ENCODE data around the gene GPX4. TPM values are rescaled to one million over a fixed set of nuclear protein-coding genes. Genes with fewer than 3 reads are reported as not detected.

GPX4 gene
- total RNA-seq, 1 experiment from 2014 or later = 577 TPM

DNA sequence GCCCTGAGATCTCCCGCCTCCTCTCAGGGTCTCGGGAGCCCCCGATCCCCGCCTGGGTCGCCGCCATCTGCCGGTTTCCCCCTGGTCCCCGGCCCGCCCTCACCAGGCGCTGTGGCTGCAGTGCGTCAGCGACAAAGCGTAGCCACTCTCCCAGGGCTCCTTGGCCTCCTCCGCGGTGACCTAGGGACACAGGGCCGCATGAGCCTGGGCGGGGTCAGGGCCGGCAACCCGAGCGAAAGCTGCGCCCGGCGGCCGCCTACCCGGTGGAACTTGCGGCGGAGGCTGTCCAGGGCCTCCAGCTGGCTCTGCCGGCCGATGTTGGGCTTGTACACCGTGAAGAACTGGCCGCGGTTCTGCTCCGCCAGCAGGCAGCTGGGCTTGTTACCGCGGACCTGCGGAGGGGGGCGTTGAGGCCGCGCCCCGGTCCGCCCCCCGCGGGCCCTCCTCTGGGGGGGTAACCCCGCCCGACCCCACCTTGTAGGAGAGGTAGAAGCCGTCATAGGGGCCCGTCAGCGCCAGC, 5.3 kb downstream of the GPX4 start:
- ATAC-seq (no peak), DNase-seq (ENCODE audit: low read depth, low spot score) (no peak)
- Histone ChIP-seq H3K27ac (ENCODE audit: low read length) (peak overlapping the region; percentile 34; the same call in 1 of the 2 replicates), H3K36me3 (ENCODE audit: control insufficient read depth, insufficient read depth, low read length) (no peaks in the 10 kb centered on the region; the same call in 1 of the 2 replicates), H3K9me3 (ENCODE audit: control insufficient read depth, insufficient read depth, low read depth, low read length) (no peaks in the 10 kb centered on the region), H3K27me3 (ENCODE audit: control insufficient read depth, insufficient read depth, low read length) (no peaks in the 10 kb centered on the region), H3K4me1 (ENCODE audit: control insufficient read depth, insufficient read depth, low read length) (peaks cover 40% of the 10 kb centered on the region), H3K4me3 (ENCODE audit: low read depth in 2 of 2, low read length in 2 of 2) (no peak overlapping the region)
- TF ChIP-seq, protein P1, sequence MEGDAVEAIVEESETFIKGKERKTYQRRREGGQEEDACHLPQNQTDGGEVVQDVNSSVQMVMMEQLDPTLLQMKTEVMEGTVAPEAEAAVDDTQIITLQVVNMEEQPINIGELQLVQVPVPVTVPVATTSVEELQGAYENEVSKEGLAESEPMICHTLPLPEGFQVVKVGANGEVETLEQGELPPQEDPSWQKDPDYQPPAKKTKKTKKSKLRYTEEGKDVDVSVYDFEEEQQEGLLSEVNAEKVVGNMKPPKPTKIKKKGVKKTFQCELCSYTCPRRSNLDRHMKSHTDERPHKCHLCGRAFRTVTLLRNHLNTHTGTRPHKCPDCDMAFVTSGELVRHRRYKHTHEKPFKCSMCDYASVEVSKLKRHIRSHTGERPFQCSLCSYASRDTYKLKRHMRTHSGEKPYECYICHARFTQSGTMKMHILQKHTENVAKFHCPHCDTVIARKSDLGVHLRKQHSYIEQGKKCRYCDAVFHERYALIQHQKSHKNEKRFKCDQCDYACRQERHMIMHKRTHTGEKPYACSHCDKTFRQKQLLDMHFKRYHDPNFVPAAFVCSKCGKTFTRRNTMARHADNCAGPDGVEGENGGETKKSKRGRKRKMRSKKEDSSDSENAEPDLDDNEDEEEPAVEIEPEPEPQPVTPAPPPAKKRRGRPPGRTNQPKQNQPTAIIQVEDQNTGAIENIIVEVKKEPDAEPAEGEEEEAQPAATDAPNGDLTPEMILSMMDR (IDR thresholded peaks at IDR 0.05) = no peak
- TF ChIP-seq SIN3A (IDR thresholded peaks at IDR 0.05; ENCODE audit: borderline replicate concordance, insufficient read depth, low read depth, low read length) (no peak), TCF7L2 (IDR thresholded peaks at IDR 0.05; ENCODE audit: low read depth, low read length) (no peak), POLR2AphosphoS5 (IDR thresholded peaks at IDR 0.05; ENCODE audit: low read depth, low read length) (no peak)
- TF ChIP-seq, protein P2, sequence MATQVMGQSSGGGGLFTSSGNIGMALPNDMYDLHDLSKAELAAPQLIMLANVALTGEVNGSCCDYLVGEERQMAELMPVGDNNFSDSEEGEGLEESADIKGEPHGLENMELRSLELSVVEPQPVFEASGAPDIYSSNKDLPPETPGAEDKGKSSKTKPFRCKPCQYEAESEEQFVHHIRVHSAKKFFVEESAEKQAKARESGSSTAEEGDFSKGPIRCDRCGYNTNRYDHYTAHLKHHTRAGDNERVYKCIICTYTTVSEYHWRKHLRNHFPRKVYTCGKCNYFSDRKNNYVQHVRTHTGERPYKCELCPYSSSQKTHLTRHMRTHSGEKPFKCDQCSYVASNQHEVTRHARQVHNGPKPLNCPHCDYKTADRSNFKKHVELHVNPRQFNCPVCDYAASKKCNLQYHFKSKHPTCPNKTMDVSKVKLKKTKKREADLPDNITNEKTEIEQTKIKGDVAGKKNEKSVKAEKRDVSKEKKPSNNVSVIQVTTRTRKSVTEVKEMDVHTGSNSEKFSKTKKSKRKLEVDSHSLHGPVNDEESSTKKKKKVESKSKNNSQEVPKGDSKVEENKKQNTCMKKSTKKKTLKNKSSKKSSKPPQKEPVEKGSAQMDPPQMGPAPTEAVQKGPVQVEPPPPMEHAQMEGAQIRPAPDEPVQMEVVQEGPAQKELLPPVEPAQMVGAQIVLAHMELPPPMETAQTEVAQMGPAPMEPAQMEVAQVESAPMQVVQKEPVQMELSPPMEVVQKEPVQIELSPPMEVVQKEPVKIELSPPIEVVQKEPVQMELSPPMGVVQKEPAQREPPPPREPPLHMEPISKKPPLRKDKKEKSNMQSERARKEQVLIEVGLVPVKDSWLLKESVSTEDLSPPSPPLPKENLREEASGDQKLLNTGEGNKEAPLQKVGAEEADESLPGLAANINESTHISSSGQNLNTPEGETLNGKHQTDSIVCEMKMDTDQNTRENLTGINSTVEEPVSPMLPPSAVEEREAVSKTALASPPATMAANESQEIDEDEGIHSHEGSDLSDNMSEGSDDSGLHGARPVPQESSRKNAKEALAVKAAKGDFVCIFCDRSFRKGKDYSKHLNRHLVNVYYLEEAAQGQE (IDR thresholded peaks at IDR 0.05; ENCODE audit: insufficient read depth in 1 of 2, low read depth in 2 of 2, low read length in 1 of 2) = no peak
- in situ Hi-C loops (cut with HindIII; ENCODE audit: low pct_unique_long_range_greater_than_20kb, low sequenced_read_pairs) (no loop called here), intact Hi-C loops (cut with micrococcal nuclease; ENCODE audit: unreplicated experiment) (no loop called here)
- POLR2A ChIA-PET = no interaction called here
- BruUV-seq (replicated peaks) = no TSS peak
- CTCF ChIA-PET = no interaction called here

DNA sequence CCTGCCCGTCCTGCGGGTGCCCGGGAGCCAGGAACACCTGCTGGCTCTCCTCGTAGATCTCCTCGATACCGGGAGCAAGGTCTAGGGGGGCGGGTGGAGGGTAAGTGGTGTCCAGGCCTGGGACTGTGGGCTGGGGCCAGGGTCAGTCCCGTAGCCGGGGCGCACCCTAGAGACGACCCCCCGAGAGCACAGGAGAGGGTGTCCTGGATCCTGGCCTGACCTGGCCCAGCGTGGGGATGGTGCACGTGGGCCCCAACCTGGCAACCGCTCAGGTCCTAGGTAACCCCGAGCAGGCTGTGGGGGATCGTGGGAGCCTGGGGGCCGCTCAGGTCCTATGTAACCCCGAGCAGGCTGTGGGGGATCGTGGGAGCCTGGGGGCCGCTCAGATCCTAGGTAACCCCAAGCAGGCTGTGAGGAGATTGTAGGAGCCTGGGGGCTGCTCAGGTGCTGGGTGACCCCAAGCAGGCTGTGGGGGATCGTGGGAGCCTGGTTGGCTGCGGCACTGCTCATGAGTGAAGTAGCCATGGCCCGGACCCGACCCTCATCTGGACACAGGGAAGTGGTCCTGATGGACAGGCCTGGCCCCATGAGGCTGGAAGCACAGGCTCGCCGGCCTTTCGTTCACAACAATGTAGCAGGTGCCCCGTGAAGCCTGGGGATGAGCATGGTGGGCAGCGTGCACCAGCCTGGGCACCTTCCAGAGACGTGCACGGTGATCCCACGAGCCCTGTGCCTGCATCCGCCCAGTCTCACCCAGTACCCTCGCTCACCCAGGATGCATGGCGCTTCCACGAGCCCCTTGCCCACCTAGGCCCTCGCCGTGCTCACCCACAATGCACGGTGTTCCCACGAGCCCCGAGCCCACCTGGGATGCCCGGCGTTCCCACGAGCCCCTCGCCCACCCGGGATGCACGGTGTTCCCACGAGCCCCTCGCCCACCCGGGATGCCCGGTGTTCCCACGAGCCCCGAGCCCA, 6.2 kb downstream of the GPX4 start:
- TSS peak; percentile 68 for BruUV-seq (replicated peaks)
- ChIA-PET CTCF (no interaction called here), POLR2A (no interaction called here)
- Histone ChIP-seq H3K27me3 (ENCODE audit: control insufficient read depth, insufficient read depth, low read length) (no peaks in the 10 kb centered on the region), H3K4me1 (ENCODE audit: control insufficient read depth, insufficient read depth, low read length) (peaks cover 43% of the 10 kb centered on the region), H3K9me3 (ENCODE audit: control insufficient read depth, insufficient read depth, low read depth, low read length) (no peaks in the 10 kb centered on the region), H3K27ac (ENCODE audit: low read length) (peak overlapping the region; percentile 48; the same call in 1 of the 2 replicates), H3K4me3 (ENCODE audit: low read depth in 2 of 2, low read length in 2 of 2) (no peak overlapping the region), H3K36me3 (ENCODE audit: control insufficient read depth, insufficient read depth, low read length) (no peaks in the 10 kb centered on the region)
- in situ Hi-C loops (cut with HindIII; ENCODE audit: low pct_unique_long_range_greater_than_20kb, low sequenced_read_pairs) = no loop called here
- TF ChIP-seq SIN3A (IDR thresholded peaks at IDR 0.05; ENCODE audit: borderline replicate concordance, insufficient read depth, low read depth, low read length) (no peak), POLR2AphosphoS5 (IDR thresholded peaks at IDR 0.05; ENCODE audit: low read depth, low read length) (no peak; the same call in 1 of the 2 replicates), TCF7L2 (IDR thresholded peaks at IDR 0.05; ENCODE audit: low read depth, low read length) (no peak)
- TF ChIP-seq, protein P2 (IDR thresholded peaks at IDR 0.05; ENCODE audit: insufficient read depth in 1 of 2, low read depth in 2 of 2, low read length in 1 of 2) = no peak
- TF ChIP-seq, protein P1 (IDR thresholded peaks at IDR 0.05) = no peak
- no peak for DNase-seq (ENCODE audit: low read depth, low spot score)
- no peak for ATAC-seq
- intact Hi-C loops (cut with micrococcal nuclease; ENCODE audit: unreplicated experiment) = no loop called here

Data from Panc1 (cell line).